HG02798 (cell line): ENCODE results near the gene CDH15.

Source experiments
- ATAC-seq: cut with Tn5 transposase; IDR thresholded peaks from one replicate; pipeline ENCODE4 v1.9.1; 2021; ENCODE audit warnings: mild to moderate bottlenecking; ENCODE audit not compliant: unreplicated experiment, poor library complexity

The CDH15 gene

GRCh38 chr16:89140981-89141883 lies 30.3 kb upstream of the CDH15 start:
- no peak for ATAC-seq

DNA sequence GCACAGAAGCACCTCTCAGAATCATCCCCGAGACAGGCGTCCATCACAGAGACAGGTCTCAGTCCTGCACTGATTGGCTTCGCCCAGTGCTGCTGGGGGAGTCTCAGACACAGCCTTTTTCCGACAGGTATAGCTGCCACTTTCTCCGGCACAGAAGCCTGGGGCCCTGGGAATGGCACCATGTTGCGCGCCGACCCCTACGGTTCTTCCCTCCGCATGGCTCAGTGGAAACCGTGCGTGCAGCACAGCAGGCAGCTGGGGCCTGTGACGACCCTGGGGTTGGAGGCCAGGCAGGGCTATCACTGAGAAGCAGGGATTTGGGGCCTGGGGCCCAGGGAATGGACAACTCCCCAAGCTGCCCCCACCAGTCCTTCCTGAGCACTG lies 29.7 kb upstream of the CDH15 start:
- no peak for ATAC-seq

DNA sequence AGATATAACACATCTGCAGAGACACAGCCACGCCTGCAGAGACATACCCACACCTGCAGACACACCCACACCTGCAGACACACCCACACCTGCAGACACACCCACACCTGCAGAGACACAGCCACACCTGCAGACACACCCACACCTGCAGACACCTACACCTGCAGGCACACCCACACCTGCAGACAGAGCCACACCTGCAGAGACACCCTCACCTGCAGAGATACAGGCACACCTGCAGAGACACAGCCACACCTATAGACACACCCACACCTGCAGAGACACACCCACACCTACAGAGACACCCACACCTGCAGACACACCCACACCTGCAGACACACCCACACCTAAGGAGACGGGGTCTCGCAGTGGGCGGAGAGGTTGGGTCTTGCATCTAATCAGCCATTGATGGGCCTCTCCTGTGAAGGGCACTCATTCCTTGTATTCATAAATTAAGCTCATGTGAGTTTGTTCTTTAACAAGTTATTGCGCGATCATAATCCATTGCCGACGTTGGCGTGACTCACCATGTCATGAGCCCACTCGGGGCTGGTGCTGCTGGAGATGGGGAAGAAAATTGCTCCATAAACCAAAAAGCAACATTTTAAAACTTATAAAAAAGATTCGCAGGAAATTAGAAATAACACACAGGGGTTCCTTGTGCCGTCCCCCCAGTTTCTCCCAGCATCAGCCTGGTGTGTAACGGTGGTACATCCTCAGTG lies 28.9 kb upstream of the CDH15 start:
- ATAC-seq = no peak

DNA sequence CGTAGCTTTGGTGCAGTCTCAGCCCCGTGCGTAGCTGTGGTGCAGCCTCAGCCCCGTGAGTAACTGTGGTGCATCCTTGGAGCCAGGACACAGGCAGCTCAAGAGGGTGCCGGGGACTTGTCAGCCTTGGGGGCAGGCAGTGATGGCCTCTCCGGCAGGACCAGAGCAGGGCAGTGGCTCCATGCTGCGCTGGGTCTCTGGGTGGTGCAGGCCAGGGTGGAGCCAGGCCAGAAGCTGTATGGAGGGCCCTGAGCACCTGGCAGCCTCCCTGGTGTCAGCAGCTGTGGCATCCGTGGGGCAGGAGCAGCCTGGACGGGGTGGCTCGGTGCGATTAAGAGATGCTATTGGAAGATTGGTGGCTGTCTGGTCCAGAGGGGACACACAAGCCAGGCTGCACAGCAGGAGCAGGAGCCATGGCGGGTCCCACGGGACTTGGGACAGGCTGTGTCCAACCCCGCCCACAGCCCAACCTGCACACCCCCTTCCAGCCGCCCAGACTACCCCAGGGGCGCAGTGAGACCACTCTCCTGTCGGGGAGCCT lies 28.3 kb upstream of the CDH15 start:
- ATAC-seq = no peak

- ATAC-seq = no peak
Observed at GRCh38 chr16:89143911-89144675, 27.5 kb upstream of the CDH15 start.

GRCh38 chr16:89144681-89145080 lies 26.9 kb upstream of the CDH15 start:
- ATAC-seq = no peak

- ATAC-seq = no peak
Observed at GRCh38 chr16:89145406-89146161, 26.0 kb upstream of the CDH15 start.

- no peak for ATAC-seq
Observed at GRCh38 chr16:89146211-89147005, 25.1 kb upstream of the CDH15 start.

DNA sequence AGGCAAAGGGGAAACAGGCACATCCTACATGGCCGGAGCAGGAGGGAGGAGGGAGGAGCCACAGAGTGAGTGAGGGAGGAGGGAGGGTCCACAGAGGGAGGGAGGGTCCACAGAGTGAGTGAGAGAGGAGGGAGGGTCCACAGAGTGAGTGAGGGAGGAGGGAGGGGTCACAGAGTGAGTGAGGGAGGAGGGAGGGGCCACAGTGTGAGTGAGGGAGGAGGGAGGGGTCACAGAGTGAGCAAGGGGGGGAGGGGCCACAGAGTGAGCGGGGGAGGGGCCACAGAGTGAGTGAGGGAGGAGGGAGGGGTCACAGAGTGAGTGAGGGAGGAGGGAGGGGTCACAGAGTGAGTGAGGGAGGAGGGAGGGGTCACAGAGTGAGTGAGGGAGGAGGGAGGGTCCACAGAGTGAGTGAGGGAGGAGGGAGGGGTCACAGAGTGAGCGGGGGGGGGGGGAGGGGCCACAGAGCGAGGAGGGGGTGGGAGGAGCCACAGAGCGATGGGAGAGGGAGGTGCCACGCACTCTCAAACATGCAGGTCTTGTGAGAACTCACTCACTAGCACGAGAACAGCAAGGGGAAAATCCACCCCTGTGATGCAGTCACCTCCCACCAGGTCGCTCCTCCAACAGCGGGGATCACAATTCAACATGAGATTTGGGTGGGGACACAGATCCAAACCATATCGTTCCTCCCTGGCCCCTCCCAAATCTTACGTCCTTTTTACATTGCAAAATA lies 24.3 kb upstream of the CDH15 start:
- ATAC-seq = no peak

GRCh38 chr16:89149386-89149785 lies 22.2 kb upstream of the CDH15 start:
- no peak for ATAC-seq

DNA sequence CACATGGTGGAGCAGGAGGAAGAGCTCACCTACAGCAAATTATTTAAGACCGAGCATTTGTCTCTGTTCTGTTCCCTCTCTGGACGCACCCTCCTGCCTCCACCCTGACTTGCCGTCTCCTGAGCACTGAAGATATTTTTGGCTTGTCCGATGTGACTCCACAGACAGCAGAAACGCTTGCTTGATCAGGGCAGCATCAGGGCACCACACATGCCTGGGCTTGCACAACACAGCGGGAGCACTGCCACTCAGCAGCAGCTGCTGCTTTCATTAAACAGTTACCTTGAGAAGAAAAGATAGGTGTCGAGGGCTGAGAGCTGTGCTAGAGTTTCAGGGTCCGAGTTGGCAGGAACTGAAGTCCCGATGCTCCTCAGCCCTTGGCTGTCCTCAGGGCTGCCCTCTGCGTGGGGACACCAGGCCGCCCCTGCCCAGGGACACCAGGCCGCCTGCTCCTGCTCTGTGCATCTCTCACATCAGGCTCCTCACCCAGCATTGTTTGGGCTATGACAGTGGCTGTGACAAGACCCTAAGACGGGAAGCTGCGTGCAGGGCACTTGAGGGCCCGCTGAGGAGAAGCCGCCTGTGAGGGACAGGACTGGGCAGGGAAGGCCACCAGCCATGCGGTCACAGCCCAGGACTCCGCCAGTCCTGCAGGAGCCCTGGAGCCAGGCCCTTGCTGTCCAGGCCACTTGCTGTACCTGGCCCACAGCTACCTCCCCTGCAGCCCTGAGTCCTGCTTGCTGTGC lies 21.3 kb upstream of the CDH15 start:
- ATAC-seq = no peak

GRCh38 chr16:89150981-89151380 lies 20.6 kb upstream of the CDH15 start:
- ATAC-seq = no peak

DNA sequence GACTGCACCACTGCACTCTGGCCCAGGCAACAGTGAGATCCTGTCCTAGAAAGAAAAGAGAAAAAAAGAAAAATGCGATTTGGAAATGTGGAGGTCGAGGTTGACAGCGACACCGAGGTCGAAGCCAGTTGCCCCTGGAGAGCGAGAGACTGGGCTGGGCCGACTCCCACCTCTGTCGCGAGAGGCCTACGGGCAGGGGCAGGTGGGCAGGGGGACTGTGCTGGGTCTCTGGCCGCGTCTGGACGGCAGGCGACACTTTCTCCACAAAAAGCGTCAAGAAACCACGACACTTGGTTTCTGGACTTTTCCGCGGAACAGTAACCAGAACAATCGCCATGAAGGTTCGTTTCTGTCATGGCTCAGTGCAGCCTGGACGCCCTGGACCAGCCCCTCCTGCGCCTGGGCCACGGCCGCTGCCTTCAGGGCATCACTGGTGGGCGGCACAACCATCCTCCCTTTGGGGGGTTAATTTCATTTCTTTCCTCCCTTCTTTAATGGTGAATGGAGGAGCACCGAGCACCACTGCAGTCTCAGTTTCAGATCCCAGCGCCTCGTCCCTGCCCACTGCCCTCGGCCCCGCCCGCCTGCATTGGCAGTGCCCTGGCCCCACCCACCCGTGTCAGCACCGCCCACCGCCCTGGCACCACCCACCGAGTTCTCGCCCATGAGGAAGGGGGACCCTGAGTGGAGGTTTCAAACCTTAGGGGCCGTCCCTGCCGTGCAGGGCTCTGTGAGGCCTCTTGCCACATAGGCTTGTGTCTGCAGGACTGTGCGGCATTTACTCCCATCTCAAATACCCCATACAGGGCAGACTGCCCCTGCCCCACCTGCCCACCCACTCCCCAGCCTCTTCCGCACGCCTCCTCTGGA lies 18.5 kb upstream of the CDH15 start:
- no peak for ATAC-seq

DNA sequence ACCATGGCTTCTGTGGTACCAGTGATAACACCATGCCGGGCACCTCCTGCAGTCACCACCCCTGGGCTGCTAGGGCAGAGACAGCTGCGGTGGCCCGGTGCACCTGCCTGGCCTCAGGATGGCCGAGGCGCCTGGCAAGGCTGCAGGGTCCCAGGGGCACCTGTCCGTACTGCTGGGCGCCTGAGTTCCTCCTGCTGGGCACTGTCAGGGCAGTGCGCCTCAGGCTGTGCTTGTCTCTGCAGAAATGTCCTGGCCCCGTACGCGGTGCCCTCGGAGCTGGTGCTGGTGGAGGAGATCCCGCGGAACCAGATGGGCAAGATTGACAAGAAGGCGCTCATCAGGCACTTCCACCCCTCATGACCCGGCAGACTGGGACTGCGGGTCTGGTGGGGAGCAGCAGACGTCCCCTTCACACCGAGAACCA lies 17.7 kb upstream of the CDH15 start:
- ATAC-seq = no peak

DNA sequence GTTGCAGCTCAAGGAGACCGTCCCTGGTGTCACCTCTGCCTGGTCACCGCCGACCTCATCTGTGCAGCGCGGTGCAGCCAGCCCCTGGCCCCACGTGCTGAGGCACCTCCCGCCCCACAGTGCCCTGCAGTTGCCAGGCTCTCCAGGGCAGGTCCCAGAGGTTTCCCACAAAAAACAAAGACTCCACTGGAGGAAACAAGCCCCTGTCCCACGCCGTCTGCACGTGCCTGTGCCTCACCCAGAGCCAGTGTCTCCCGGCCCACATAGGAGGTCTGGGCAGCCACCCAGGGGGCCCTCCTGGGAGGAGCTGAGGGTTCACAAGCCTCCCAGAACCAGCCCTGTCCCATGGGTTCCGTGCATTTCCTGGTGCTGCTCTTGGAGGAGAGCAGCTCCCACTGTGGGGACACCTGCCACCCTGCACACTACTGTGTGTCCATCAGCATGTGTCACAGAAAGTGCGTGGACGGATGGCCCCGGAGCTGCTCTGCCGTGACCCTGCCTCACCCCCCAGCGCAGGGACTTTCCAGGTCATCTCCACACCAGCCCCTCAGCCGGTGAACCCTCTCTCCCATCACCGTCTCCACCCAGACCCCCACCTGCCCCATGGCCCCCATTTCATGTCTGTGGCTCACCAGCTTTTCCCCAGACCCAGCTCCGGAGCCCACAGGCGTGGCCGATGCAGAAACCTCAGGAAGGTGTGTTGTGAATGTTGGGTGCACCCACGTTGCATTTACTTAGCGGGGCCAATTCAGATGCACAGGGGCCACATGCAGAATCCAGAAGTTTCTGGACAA lies 17.0 kb upstream of the CDH15 start:
- ATAC-seq = no peak

- no peak for ATAC-seq
Observed at GRCh38 chr16:89155184-89155679, 16.3 kb upstream of the CDH15 start.
